Measurements from ENCODE around the gene LILRB1.

DNA sequence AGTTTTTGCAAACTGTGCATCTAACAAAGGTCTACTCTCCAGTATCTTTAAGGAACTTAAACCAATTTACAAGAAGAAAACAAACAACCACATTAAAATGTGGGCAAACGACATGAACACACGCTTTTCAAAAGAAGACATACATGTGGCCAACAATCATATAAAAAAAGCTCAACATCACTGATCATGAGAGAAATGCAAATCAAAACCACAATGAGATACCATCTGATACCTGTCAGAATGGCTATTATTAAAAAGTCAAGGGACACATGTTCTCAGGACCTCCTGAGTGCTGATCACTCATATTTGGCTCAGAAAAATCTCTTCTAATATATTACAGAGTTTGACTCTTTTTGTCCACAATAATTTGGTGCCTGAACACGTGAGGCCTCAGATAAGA, 14.2 kb upstream of the LILRB1 start:
- TF ChIP-seq, protein P1, sequence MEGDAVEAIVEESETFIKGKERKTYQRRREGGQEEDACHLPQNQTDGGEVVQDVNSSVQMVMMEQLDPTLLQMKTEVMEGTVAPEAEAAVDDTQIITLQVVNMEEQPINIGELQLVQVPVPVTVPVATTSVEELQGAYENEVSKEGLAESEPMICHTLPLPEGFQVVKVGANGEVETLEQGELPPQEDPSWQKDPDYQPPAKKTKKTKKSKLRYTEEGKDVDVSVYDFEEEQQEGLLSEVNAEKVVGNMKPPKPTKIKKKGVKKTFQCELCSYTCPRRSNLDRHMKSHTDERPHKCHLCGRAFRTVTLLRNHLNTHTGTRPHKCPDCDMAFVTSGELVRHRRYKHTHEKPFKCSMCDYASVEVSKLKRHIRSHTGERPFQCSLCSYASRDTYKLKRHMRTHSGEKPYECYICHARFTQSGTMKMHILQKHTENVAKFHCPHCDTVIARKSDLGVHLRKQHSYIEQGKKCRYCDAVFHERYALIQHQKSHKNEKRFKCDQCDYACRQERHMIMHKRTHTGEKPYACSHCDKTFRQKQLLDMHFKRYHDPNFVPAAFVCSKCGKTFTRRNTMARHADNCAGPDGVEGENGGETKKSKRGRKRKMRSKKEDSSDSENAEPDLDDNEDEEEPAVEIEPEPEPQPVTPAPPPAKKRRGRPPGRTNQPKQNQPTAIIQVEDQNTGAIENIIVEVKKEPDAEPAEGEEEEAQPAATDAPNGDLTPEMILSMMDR (conservative IDR thresholded peaks at IDR 0.05; ENCODE audit: low read length), result no peak
- TF ChIP-seq EZH2phosphoT487 (IDR thresholded peaks at IDR 0.05; ENCODE audit: borderline replicate concordance), result no peak

Measured in Loucy (cell line).